Measurements from ENCODE around the gene GALNT9.

DNA sequence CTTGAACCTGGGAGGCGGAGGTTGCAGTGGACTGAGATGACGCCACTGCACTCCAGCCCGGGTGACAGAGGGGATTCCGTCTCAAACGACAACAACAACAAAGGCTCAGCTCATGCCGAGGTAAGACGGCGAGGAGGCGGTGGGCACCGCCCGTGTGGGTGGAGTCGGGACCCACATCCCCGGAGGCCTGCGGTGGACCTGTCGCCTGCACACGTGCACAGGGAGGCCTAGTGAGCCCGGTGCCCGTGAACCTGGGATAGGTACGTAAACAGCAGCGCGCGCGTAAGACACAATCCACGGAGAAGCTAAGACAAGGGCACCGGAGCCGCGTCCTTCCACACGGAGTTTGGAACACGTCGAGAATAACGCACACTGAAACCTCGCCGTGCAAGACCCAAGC is 78.7 kb downstream of the GALNT9 start:
- TF ChIP-seq, protein P1, sequence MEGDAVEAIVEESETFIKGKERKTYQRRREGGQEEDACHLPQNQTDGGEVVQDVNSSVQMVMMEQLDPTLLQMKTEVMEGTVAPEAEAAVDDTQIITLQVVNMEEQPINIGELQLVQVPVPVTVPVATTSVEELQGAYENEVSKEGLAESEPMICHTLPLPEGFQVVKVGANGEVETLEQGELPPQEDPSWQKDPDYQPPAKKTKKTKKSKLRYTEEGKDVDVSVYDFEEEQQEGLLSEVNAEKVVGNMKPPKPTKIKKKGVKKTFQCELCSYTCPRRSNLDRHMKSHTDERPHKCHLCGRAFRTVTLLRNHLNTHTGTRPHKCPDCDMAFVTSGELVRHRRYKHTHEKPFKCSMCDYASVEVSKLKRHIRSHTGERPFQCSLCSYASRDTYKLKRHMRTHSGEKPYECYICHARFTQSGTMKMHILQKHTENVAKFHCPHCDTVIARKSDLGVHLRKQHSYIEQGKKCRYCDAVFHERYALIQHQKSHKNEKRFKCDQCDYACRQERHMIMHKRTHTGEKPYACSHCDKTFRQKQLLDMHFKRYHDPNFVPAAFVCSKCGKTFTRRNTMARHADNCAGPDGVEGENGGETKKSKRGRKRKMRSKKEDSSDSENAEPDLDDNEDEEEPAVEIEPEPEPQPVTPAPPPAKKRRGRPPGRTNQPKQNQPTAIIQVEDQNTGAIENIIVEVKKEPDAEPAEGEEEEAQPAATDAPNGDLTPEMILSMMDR (IDR thresholded peaks at IDR 0.05; ENCODE audit: low read depth, low read length) = no peak
- TF ChIP-seq EZH2phosphoT487 (IDR thresholded peaks at IDR 0.05; ENCODE audit: low read depth) = no peak

Data from OCI-LY3 (cell line).